Astrocyte (in vitro differentiated cells and primary cell): ENCODE results near the gene SLC25A21.

ENCODE experiments used
- EZH2 ChIP-seq: IDR thresholded peaks from 2 replicates; pipeline ENCODE4 v1.6.1; 2012; ENCODE audit warnings: mild to moderate bottlenecking, low read length, inconsistent platforms; ENCODE audit not compliant: insufficient read depth
- TF ChIP-seq, protein P1 (sequence below): IDR thresholded peaks from 2 replicates; pipeline ENCODE4 v1.5.1; 2011; ENCODE audit warnings: low read depth, mild to moderate bottlenecking, inconsistent platforms, low read length, moderate library complexity; ENCODE audit not compliant: insufficient read depth

DNA sequence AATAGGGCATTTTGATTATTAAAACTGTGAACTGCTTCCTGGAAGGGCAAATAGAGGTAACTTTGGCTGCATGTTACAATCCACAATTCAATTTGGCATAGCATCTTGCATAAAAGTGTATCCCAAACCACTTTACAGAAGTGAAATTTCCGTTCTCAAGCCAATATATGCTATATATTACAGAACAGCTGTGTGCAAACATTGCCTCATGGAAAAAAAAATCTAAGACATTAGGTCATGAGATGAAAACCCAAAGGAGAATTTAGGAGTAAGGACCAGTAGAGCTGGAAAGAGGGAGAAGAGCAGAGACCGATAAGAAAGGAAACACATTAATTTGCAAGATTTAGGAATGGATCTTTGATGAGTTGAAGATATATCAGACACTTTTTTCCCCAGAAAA lies 271.6 kb downstream of the SLC25A21 start:
- TF ChIP-seq, protein P1, sequence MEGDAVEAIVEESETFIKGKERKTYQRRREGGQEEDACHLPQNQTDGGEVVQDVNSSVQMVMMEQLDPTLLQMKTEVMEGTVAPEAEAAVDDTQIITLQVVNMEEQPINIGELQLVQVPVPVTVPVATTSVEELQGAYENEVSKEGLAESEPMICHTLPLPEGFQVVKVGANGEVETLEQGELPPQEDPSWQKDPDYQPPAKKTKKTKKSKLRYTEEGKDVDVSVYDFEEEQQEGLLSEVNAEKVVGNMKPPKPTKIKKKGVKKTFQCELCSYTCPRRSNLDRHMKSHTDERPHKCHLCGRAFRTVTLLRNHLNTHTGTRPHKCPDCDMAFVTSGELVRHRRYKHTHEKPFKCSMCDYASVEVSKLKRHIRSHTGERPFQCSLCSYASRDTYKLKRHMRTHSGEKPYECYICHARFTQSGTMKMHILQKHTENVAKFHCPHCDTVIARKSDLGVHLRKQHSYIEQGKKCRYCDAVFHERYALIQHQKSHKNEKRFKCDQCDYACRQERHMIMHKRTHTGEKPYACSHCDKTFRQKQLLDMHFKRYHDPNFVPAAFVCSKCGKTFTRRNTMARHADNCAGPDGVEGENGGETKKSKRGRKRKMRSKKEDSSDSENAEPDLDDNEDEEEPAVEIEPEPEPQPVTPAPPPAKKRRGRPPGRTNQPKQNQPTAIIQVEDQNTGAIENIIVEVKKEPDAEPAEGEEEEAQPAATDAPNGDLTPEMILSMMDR, result no peak
- TF ChIP-seq EZH2, result no peak
